IMR-90 (cell line): ENCODE measurements around the gene PTPN11. TPM values are rescaled to one million over a fixed set of nuclear protein-coding genes. Genes with fewer than 3 reads are reported as not detected.

Experiments used
- ATAC-seq: fragments of 200-7000 bp; cut with Tn5 transposase; 2 replicates; pipeline ENCODE4 v1.9.1; 2020; ENCODE audit warnings: low read depth, mild to moderate bottlenecking, moderate library complexity
- BruUV-seq: library from RNA; stranded (reverse); fragments of 400-500 nt; replicated peaks from 2 replicates; lab custom pipeline; 2021; lab: Mats Ljungman, UMichigan
- CTCF ChIA-PET: fragments of 300-600 bp; formaldehyde crosslinking; extraction: SDS; loops from one replicate; lab custom pipeline; 2021; ENCODE audit warnings: antibody characterized with exemption; lab: Yijun Ruan, JAX
- POLR2A ChIA-PET: fragments of 300-600 bp; sonication (Branson Sonifier 250); formaldehyde crosslinking; loops from one replicate; lab custom pipeline; 2022; ENCODE audit warnings: antibody characterized with exemption; ENCODE audit not compliant: unreplicated experiment; lab: Charles Lee
- DNase-seq: peaks from one replicate; pipeline ENCODE4 v3.0.0; 2013
- H2AFZ ChIP-seq: replicated peaks from 2 replicates; pipeline ENCODE3; 2013; ENCODE audit warnings: low read length, mild to moderate bottlenecking; ENCODE audit not compliant: poor library complexity
- H2AK5ac ChIP-seq: 2 replicates; pipeline ENCODE4 v1.6.1; 2013; ENCODE audit warnings: low read depth, low read length, inconsistent platforms
- H2AK9ac ChIP-seq: replicated peaks from 2 replicates; pipeline ENCODE3; 2013; ENCODE audit warnings: mild to moderate bottlenecking, low read depth, low read length, moderate library complexity; ENCODE audit not compliant: poor library complexity
- H2BK120ac ChIP-seq: 2 replicates; pipeline ENCODE4 v1.6.1; 2013; ENCODE audit warnings: low read depth, low read length, inconsistent platforms
- H2BK15ac ChIP-seq: 3 replicates; pipeline ENCODE4 v1.6.1; 2013; ENCODE audit warnings: low read depth, low read length, inconsistent platforms
- H2BK20ac ChIP-seq: 2 replicates; pipeline ENCODE4 v1.6.1; 2013; ENCODE audit warnings: low read depth, mild to moderate bottlenecking, inconsistent platforms, low read length, moderate library complexity
- H2BK5ac ChIP-seq: 2 replicates; pipeline ENCODE4 v1.6.1; 2013; ENCODE audit warnings: mild to moderate bottlenecking, low read depth, low read length, inconsistent platforms; ENCODE audit not compliant: poor library complexity, severe bottlenecking
- H3K14ac ChIP-seq: replicated peaks from 2 replicates; pipeline ENCODE4 v1.6.1; 2013; ENCODE audit warnings: low read depth, low read length, inconsistent platforms
- H3K18ac ChIP-seq: 2 replicates; pipeline ENCODE4 v1.6.1; 2013; ENCODE audit warnings: low read depth, low read length, control low read depth
- H3K23ac ChIP-seq: 2 replicates; pipeline ENCODE4 v1.6.1; 2013; ENCODE audit warnings: low read depth, low read length, inconsistent platforms
- H3K27ac ChIP-seq: 2 replicates; pipeline ENCODE4 v1.5.1; 2013; ENCODE audit warnings: mild to moderate bottlenecking, control low read depth, low read length; ENCODE audit not compliant: insufficient read depth
- H3K27me3 ChIP-seq: 2 replicates; pipeline ENCODE4 v1.6.1; 2013; ENCODE audit warnings: low read length; ENCODE audit not compliant: control insufficient read depth, insufficient read depth
- H3K36me3 ChIP-seq: 2 replicates; pipeline ENCODE4 v1.6.1; 2013; ENCODE audit warnings: low read length, mixed read lengths; ENCODE audit not compliant: control insufficient read depth, insufficient read depth
- H3K4ac ChIP-seq: 2 replicates; pipeline ENCODE4 v1.6.1; 2013; ENCODE audit warnings: low read depth, low read length, inconsistent platforms
- H3K4me1 ChIP-seq: 2 replicates; pipeline ENCODE4 v1.6.1; 2013; ENCODE audit warnings: low read length, mixed read lengths; ENCODE audit not compliant: control insufficient read depth, insufficient read depth
- H3K4me2 ChIP-seq: 2 replicates; pipeline ENCODE4 v1.6.1; 2013; ENCODE audit warnings: low read depth, mild to moderate bottlenecking, control low read depth, low read length, moderate library complexity
- H3K4me3 ChIP-seq: 2 replicates; pipeline ENCODE4 v1.5.1; 2013; ENCODE audit warnings: low read depth, mild to moderate bottlenecking, control low read depth, low read length, moderate library complexity; ENCODE audit not compliant: insufficient read depth
- H3K56ac ChIP-seq: 2 replicates; pipeline ENCODE4 v1.6.1; 2013; ENCODE audit warnings: low read length, inconsistent platforms; ENCODE audit not compliant: insufficient read depth; ENCODE audit errors: extremely low read depth
- H3K79me1 ChIP-seq, 2 experiments: 2 replicates each; pipeline ENCODE4 v1.6.1; 2013; ENCODE audit warnings: low read length in 2 of 2, inconsistent platforms in 1 of 2, low read depth in 1 of 2
- H3K9ac ChIP-seq: 2 replicates; pipeline ENCODE4 v1.6.1; 2013; ENCODE audit warnings: low read depth, low read length, control low read depth
- H3K9me1 ChIP-seq: 2 replicates; pipeline ENCODE4 v1.6.1; 2013; ENCODE audit warnings: low read length, inconsistent platforms; ENCODE audit not compliant: insufficient read depth
- H3K9me3 ChIP-seq: 2 replicates; pipeline ENCODE4 v1.6.1; 2013; ENCODE audit warnings: low read length; ENCODE audit not compliant: control insufficient read depth, insufficient read depth
- H4K20me1 ChIP-seq: 2 replicates; pipeline ENCODE4 v1.6.1; 2013; ENCODE audit warnings: low read length, inconsistent platforms; ENCODE audit not compliant: insufficient read depth
- H4K5ac ChIP-seq: 2 replicates; pipeline ENCODE4 v1.6.1; 2013; ENCODE audit warnings: mild to moderate bottlenecking, low read depth, low read length, control low read depth
- H4K8ac ChIP-seq, 2 experiments: 2 replicates each; pipeline ENCODE4 v1.6.1; 2013; ENCODE audit warnings: low read depth in 2 of 2, low read length in 2 of 2, control low read depth in 1 of 2, inconsistent platforms in 1 of 2
- H4K91ac ChIP-seq: 2 replicates; pipeline ENCODE4 v1.6.1; 2013; ENCODE audit warnings: low read depth, low read length, inconsistent platforms; ENCODE audit not compliant: insufficient read depth
- CHD1 ChIP-seq: IDR thresholded peaks from 2 replicates; pipeline ENCODE4 v1.6.1; 2012; ENCODE audit warnings: low read depth, low read length, improper control_type of control experiment
- FOS ChIP-seq: fragments of 150-350 bp; IDR thresholded peaks from 2 replicates; pipeline ENCODE4 v1.6.1; 2016; ENCODE audit warnings: low read depth, low read length
- NFE2L2 ChIP-seq: fragments of 150-350 bp; IDR thresholded peaks from 2 replicates; pipeline ENCODE4 v1.6.1; 2016; ENCODE audit warnings: low read depth, mild to moderate bottlenecking, low read length
- POLR2A ChIP-seq: IDR thresholded peaks from 2 replicates; pipeline ENCODE4 v1.6.1; 2012; ENCODE audit warnings: mild to moderate bottlenecking, low read depth, low read length
- RCOR1 ChIP-seq: IDR thresholded peaks from 2 replicates; pipeline ENCODE4 v1.6.1; 2012; ENCODE audit warnings: mild to moderate bottlenecking, low read length, improper control_type of control experiment; ENCODE audit not compliant: insufficient replicate concordance
- RFX5 ChIP-seq: IDR thresholded peaks from 2 replicates; pipeline ENCODE4 v1.8.0; 2012; ENCODE audit warnings: low read depth, mild to moderate bottlenecking, low read length, moderate library complexity
- SMC3 ChIP-seq: fragments of 150-350 bp; IDR thresholded peaks from 2 replicates; pipeline ENCODE4 v1.6.1; 2016; ENCODE audit warnings: low read depth, mild to moderate bottlenecking, antibody characterized with exemption, low read length, moderate library complexity
- WGBS, 2 experiments: methylation state at CpG; one replicate each; pipeline versions ENCODE4 v1.1.5 to v1.1.7; 2013; ENCODE audit warnings: missing lambda C conversion rate in 2 of 2; ENCODE audit not compliant: insufficient read length in 1 of 2; ENCODE audit errors: extremely low coverage in 2 of 2; 5-methylcytosine and 5-hydroxymethylcytosine counted together
- dilution Hi-C: fragments of 300-500 bp; cut with HindIII; formaldehyde crosslinking; loops from one replicate; pipeline ENCODE4 v1.14.3; 2018; ENCODE audit warnings: low sequenced_read_pairs; ENCODE audit not compliant: unreplicated experiment
- in situ Hi-C: fragments of 300-500 bp; cut with MboI; formaldehyde crosslinking; loops from 3 replicates; pipeline ENCODE4 v1.14.3; 2019; ENCODE audit warnings: low sequenced_read_pairs, inconsistent platforms, mixed read lengths
- intact Hi-C: fragments of 100-400 bp; cut with micrococcal nuclease; formaldehyde crosslinking; loops from 2 replicates; pipeline ENCODE4 v1.10.0; 2022
- polyA plus RNA-seq, 3 experiments: library from polyadenylated mRNA; depleted of rRNA; stranded (reverse); fragments of >200 nt; gene quantifications; 2 replicates each; pipeline ENCODE4 v1.2.3, GENCODE V29; 2012; ENCODE audit warnings: low replicate concordance in 1 of 3
- total RNA-seq: library from RNA; depleted of rRNA; stranded (reverse); fragments of >200 nt; gene quantifications from 2 replicates; pipeline ENCODE4 v1.2.3, GENCODE V29; 2012
- TF ChIP-seq, protein P1 (sequence below): fragments of 150-350 bp; IDR thresholded peaks from 2 replicates; pipeline ENCODE4 v1.6.1; 2017; ENCODE audit warnings: mild to moderate bottlenecking, antibody characterized with exemption, low read length, low read depth
- TF ChIP-seq, protein P2 (sequence below): fragments of 150-350 bp; IDR thresholded peaks from 2 replicates; pipeline ENCODE4 v1.6.1; 2016; ENCODE audit warnings: low read depth, mild to moderate bottlenecking, low read length, moderate library complexity, borderline replicate concordance

PTPN11 gene
- total and polyA plus RNA-seq, 2 of the 4 experiments (the other 2 are of a cell fraction), result 52.9 to 135 TPM

- Histone ChIP-seq H4K91ac (no peak overlapping the region), H3K27ac (no peak overlapping the region), H3K27me3 (no peaks in the 10 kb centered on the region), H2AFZ (no peak overlapping the region), H4K5ac (no peak overlapping the region), H3K14ac (no peak overlapping the region), H2BK15ac (no peak overlapping the region), H2BK120ac (no peak overlapping the region), H3K4me3 (no peak overlapping the region), H3K36me3 (peaks cover 15% of the 10 kb centered on the region), H4K8ac (no peak overlapping the region), H2AK5ac (no peak overlapping the region), H4K20me1 (peaks cover 7% of the 10 kb centered on the region), H2BK20ac (no peak overlapping the region), H3K18ac (no peak overlapping the region), H3K4me1 (no peaks in the 10 kb centered on the region), H3K4me2 (no peak overlapping the region), H3K79me1 (peaks cover 23 to 27% of the 10 kb centered on the region in 2 experiments), H3K9me1 (0 out of 2 replicates have a peak, but pooled peaks cover 2% of the 10 kb centered on the region), H3K9me3 (no peaks in the 10 kb centered on the region), H3K4ac (no peak overlapping the region), H3K9ac (no peak overlapping the region), H3K56ac (no peak overlapping the region), H2BK5ac (no peak overlapping the region), H3K23ac (no peak overlapping the region), H2AK9ac (no peak overlapping the region)
- in situ Hi-C loops, result no loop called here
- POLR2A ChIA-PET, result no interaction called here
- CTCF ChIA-PET, result no interaction called here
- intact Hi-C loops, result no loop called here
- dilution Hi-C loops, result no loop called here
- ATAC-seq (no peak), DNase-seq (no peak)
- BruUV-seq, result no TSS peak
- TF ChIP-seq SMC3 (no peak), RCOR1 (no peak), CHD1 (no peak), FOS (no peak), RFX5 (no peak), NFE2L2 (no peak), POLR2A (no peak)
- TF ChIP-seq, protein P1, sequence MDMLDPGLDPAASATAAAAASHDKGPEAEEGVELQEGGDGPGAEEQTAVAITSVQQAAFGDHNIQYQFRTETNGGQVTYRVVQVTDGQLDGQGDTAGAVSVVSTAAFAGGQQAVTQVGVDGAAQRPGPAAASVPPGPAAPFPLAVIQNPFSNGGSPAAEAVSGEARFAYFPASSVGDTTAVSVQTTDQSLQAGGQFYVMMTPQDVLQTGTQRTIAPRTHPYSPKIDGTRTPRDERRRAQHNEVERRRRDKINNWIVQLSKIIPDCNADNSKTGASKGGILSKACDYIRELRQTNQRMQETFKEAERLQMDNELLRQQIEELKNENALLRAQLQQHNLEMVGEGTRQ, result no peak
- TF ChIP-seq, protein P2, sequence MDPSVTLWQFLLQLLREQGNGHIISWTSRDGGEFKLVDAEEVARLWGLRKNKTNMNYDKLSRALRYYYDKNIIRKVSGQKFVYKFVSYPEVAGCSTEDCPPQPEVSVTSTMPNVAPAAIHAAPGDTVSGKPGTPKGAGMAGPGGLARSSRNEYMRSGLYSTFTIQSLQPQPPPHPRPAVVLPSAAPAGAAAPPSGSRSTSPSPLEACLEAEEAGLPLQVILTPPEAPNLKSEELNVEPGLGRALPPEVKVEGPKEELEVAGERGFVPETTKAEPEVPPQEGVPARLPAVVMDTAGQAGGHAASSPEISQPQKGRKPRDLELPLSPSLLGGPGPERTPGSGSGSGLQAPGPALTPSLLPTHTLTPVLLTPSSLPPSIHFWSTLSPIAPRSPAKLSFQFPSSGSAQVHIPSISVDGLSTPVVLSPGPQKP, result no peak
- 92% methylated on average over 2 of the region's 3 CpGs; no CpG with 5 or more reads in 1 of the 2 experiments for WGBS, 2 experiments
Measured at GRCh38 chr12:112446008-112446725, 27.4 kb downstream of the PTPN11 start.
